ENCODE results near the gene USP17L11.
"Not testable (repeated sequence)": the region's sequence is repeated elsewhere in the genome, so short reads cannot be mapped to it uniquely, and the experiment has no call there.

USP17L11 gene

GRCh38 chr4:9215105-9215504 is at the start of gene USP17L11:
Gene USP17L11, plus strand, starts transcription at chr4:9215405. Its CDS starts 0 bp downstream, at chr4:9215405.
- DNase-seq (ENCODE audit: low spot score); in situ Hi-C loops (cut with MboI; ENCODE audit: low pct_unique_long_range_greater_than_20kb, low sequenced_read_pairs, unreplicated experiment): not testable (repeated sequence)

GRCh38 chr4:9165990-9166389 is 49.2 kb upstream of the USP17L11 start:
- DNase-seq (ENCODE audit: low spot score); in situ Hi-C loops (cut with MboI; ENCODE audit: low pct_unique_long_range_greater_than_20kb, low sequenced_read_pairs, unreplicated experiment): not testable (repeated sequence)

- in situ Hi-C loops (cut with MboI; ENCODE audit: low pct_unique_long_range_greater_than_20kb, low sequenced_read_pairs, unreplicated experiment), result not testable (repeated sequence)
Measured at GRCh38 chr4:9169791-9170459, 45.3 kb upstream of the USP17L11 start, which contains the start of gene FAM90A26. Gene FAM90A26, plus strand, starts transcription at chr4:9170409. Its CDS starts 2,764 bp downstream, at chr4:9173173.

GRCh38 chr4:9210357-9210756 is 4.8 kb upstream of the USP17L11 start, which contains the start of gene USP17L10:
Gene USP17L10, plus strand, starts transcription at chr4:9210657. Its CDS starts 0 bp downstream, at chr4:9210657.
- in situ Hi-C loops (cut with MboI; ENCODE audit: low pct_unique_long_range_greater_than_20kb, low sequenced_read_pairs, unreplicated experiment); DNase-seq (ENCODE audit: low spot score): not testable (repeated sequence)

More at GRCh38 chr4:9169791-9170459, 45.3 kb upstream of the USP17L11 start, which contains the start of gene FAM90A26:
- DNase-seq (ENCODE audit: low spot score), result not testable (repeated sequence)

- in situ Hi-C loops (cut with MboI; ENCODE audit: low pct_unique_long_range_greater_than_20kb, low sequenced_read_pairs, unreplicated experiment); DNase-seq (ENCODE audit: low spot score): not testable (repeated sequence)
Measured at GRCh38 chr4:9214701-9215100, 504 bp upstream of the USP17L11 start.

- DNase-seq (ENCODE audit: low spot score); in situ Hi-C loops (cut with MboI; ENCODE audit: low pct_unique_long_range_greater_than_20kb, low sequenced_read_pairs, unreplicated experiment): not testable (repeated sequence)
Measured at GRCh38 chr4:9219852-9220251, 4.6 kb downstream of the USP17L11 start, which contains the start of gene USP17L12. Gene USP17L12, plus strand, starts transcription at chr4:9220152. Its CDS starts 0 bp downstream, at chr4:9220152.

- in situ Hi-C loops (cut with MboI; ENCODE audit: low pct_unique_long_range_greater_than_20kb, low sequenced_read_pairs, unreplicated experiment); DNase-seq (ENCODE audit: low spot score): not testable (repeated sequence)
Measured at GRCh38 chr4:9224596-9224995, 9.4 kb downstream of the USP17L11 start, which contains the start of gene USP17L13. Gene USP17L13, plus strand, starts transcription at chr4:9224896. Its CDS starts 0 bp downstream, at chr4:9224896.

- DNase-seq (ENCODE audit: low spot score); in situ Hi-C loops (cut with MboI; ENCODE audit: low pct_unique_long_range_greater_than_20kb, low sequenced_read_pairs, unreplicated experiment): not testable (repeated sequence)
Measured at GRCh38 chr4:9230249-9230648, 15.0 kb downstream of the USP17L11 start.

GRCh38 chr4:9234085-9234484 is 18.9 kb downstream of the USP17L11 start, which contains the start of gene USP17L15:
Gene USP17L15, plus strand, starts transcription at chr4:9234385. Its CDS starts 0 bp downstream, at chr4:9234385.
- DNase-seq (ENCODE audit: low spot score); in situ Hi-C loops (cut with MboI; ENCODE audit: low pct_unique_long_range_greater_than_20kb, low sequenced_read_pairs, unreplicated experiment): not testable (repeated sequence)

- DNase-seq (ENCODE audit: low spot score); in situ Hi-C loops (cut with MboI; ENCODE audit: low pct_unique_long_range_greater_than_20kb, low sequenced_read_pairs, unreplicated experiment): not testable (repeated sequence)
Measured at GRCh38 chr4:9238461-9238860, 23.3 kb downstream of the USP17L11 start.

GRCh38 chr4:9243579-9243978 is 28.4 kb downstream of the USP17L11 start, which contains the start of gene USP17L17:
Gene USP17L17, plus strand, starts transcription at chr4:9243879. Its CDS starts 0 bp downstream, at chr4:9243879.
- in situ Hi-C loops (cut with MboI; ENCODE audit: low pct_unique_long_range_greater_than_20kb, low sequenced_read_pairs, unreplicated experiment); DNase-seq (ENCODE audit: low spot score): not testable (repeated sequence)

- in situ Hi-C loops (cut with MboI; ENCODE audit: low pct_unique_long_range_greater_than_20kb, low sequenced_read_pairs, unreplicated experiment); DNase-seq (ENCODE audit: low spot score): not testable (repeated sequence)
Measured at GRCh38 chr4:9247953-9248680, 32.9 kb downstream of the USP17L11 start, which contains the start of gene USP17L18. Gene USP17L18, plus strand, starts transcription at chr4:9248630. Its CDS starts 0 bp downstream, at chr4:9248630.

- in situ Hi-C loops (cut with MboI; ENCODE audit: low pct_unique_long_range_greater_than_20kb, low sequenced_read_pairs, unreplicated experiment); DNase-seq (ENCODE audit: low spot score): not testable (repeated sequence)
Measured at GRCh38 chr4:9253078-9253477, 37.9 kb downstream of the USP17L11 start, which contains the start of gene USP17L19. Gene USP17L19, plus strand, starts transcription at chr4:9253378. Its CDS starts 0 bp downstream, at chr4:9253378.

- DNase-seq (ENCODE audit: low spot score); in situ Hi-C loops (cut with MboI; ENCODE audit: low pct_unique_long_range_greater_than_20kb, low sequenced_read_pairs, unreplicated experiment): not testable (repeated sequence)
Measured at GRCh38 chr4:9257824-9258223, 42.6 kb downstream of the USP17L11 start, which contains the start of gene USP17L20. Gene USP17L20, plus strand, starts transcription at chr4:9258124. Its CDS starts 0 bp downstream, at chr4:9258124.

- DNase-seq (ENCODE audit: low spot score); in situ Hi-C loops (cut with MboI; ENCODE audit: low pct_unique_long_range_greater_than_20kb, low sequenced_read_pairs, unreplicated experiment): not testable (repeated sequence)
Measured at GRCh38 chr4:9262572-9262971, 47.4 kb downstream of the USP17L11 start, which contains the start of gene USP17L21. Gene USP17L21, plus strand, starts transcription at chr4:9262872. Its CDS starts 0 bp downstream, at chr4:9262872.
